Esophagus squamous epithelium (tissue), 4 donors: ENCODE data around the gene TBX3.

ENCODE experiments used
- CTCF ChIP-seq, 6 experiments: fragments of 450-650 bp in 4 of 6; fragments of 200-600 bp in 2 of 6; sonication (generic) in 2 of 6; IDR thresholded peaks; one replicate each; pipeline ENCODE4 v1.5.1; 2016 to 2019; ENCODE audit warnings: antibody characterized with exemption in 6 of 6, mild to moderate bottlenecking in 4 of 6, moderate library complexity in 4 of 6
- POLR2A ChIP-seq, 4 donors: fragments of 450-650 bp; IDR thresholded peaks; one replicate each; pipeline ENCODE4 v1.6.1; 2017; ENCODE audit warnings: antibody characterized with exemption in 4 of 4, mild to moderate bottlenecking in 4 of 4, moderate library complexity in 3 of 4

- TF ChIP-seq POLR2A (IDR thresholded peaks at IDR 0.05) (no peak), CTCF (IDR thresholded peaks at IDR 0.05) (no peak)
These were observed 18.5 kb upstream of the TBX3 start for GRCh38 chr12:114702462-114702861.
